Panc1 (cell line): ENCODE results near the gene RIN2. TPM values are rescaled to one million over a fixed set of nuclear protein-coding genes. Genes with fewer than 3 reads are reported as not detected.
A peak's percentile ranks its signal among the peaks of the same experiment; 100 is the strongest.

Experiments used
- ATAC-seq: fragments of 200-7000 bp; cut with Tn5 transposase; 2 replicates; pipeline ENCODE4 v1.9.1; 2020; ENCODE audit warnings: mild to moderate bottlenecking, moderate library complexity
- BruUV-seq: library from RNA; stranded (reverse); fragments of 400-500 nt; replicated peaks from 2 replicates; lab custom pipeline; 2021; lab: Mats Ljungman, UMichigan
- CTCF ChIA-PET: fragments of 300-600 bp; sonication (Branson Sonifier 250); formaldehyde crosslinking; loops from one replicate; lab custom pipeline; 2022; ENCODE audit warnings: antibody characterized with exemption; lab: Charles Lee
- POLR2A ChIA-PET: fragments of 300-600 bp; sonication (Branson Sonifier 250); formaldehyde crosslinking; loops from one replicate; lab custom pipeline; 2022; ENCODE audit warnings: antibody characterized with exemption; lab: Charles Lee
- DNase-seq: peaks from one replicate; pipeline ENCODE4 v3.0.0-alpha.2; 2010; ENCODE audit warnings: low read depth, low spot score
- H3K27ac ChIP-seq: 2 replicates; pipeline ENCODE4 v1.5.1; 2011; ENCODE audit warnings: mild to moderate bottlenecking, low read length, inconsistent platforms
- H3K27me3 ChIP-seq: fragments of 200-500 bp; sonication (Bioruptor generic); 2 replicates; pipeline ENCODE4 v1.6.0; 2014; ENCODE audit warnings: low read length, inconsistent platforms; ENCODE audit not compliant: control insufficient read depth, insufficient read depth
- H3K36me3 ChIP-seq: fragments of 200-500 bp; sonication (Bioruptor generic); 2 replicates; pipeline ENCODE4 v1.5.1; 2014; ENCODE audit warnings: inconsistent platforms, mild to moderate bottlenecking, low read length, moderate library complexity; ENCODE audit not compliant: control insufficient read depth, insufficient read depth
- H3K4me1 ChIP-seq: 2 replicates; pipeline ENCODE4 v1.5.1; 2011; ENCODE audit warnings: inconsistent platforms, mild to moderate bottlenecking, low read length, moderate library complexity; ENCODE audit not compliant: control insufficient read depth, insufficient read depth
- H3K4me3 ChIP-seq, 2 experiments: 2 replicates each; pipeline ENCODE4 v1.5.1; 2011 to 2012; ENCODE audit warnings: low read depth in 2 of 2, low read length in 2 of 2, mild to moderate bottlenecking in 2 of 2, inconsistent platforms in 1 of 2, moderate library complexity in 1 of 2
- H3K9me3 ChIP-seq: fragments of 200-500 bp; sonication (Bioruptor generic); 2 replicates; pipeline ENCODE4 v1.5.1; 2014; ENCODE audit warnings: low read depth, mild to moderate bottlenecking, inconsistent platforms, low read length, moderate library complexity; ENCODE audit not compliant: control insufficient read depth, insufficient read depth
- POLR2AphosphoS5 ChIP-seq: IDR thresholded peaks from 2 replicates; pipeline ENCODE4 v1.6.1; 2012; ENCODE audit warnings: mild to moderate bottlenecking, low read depth, low read length, moderate library complexity
- SIN3A ChIP-seq: IDR thresholded peaks from 2 replicates; pipeline ENCODE4 v1.6.1; 2012; ENCODE audit warnings: low read depth, mild to moderate bottlenecking, low read length, moderate library complexity, borderline replicate concordance; ENCODE audit not compliant: insufficient read depth
- TCF7L2 ChIP-seq: IDR thresholded peaks from 2 replicates; pipeline ENCODE4 v1.6.1; 2011; ENCODE audit warnings: mild to moderate bottlenecking, low read depth, low read length, inconsistent platforms
- in situ Hi-C: cut with HindIII; loops from 2 replicates; pipeline ENCODE4 v1.10.0; 2016; ENCODE audit warnings: low sequenced_read_pairs, low pct_unique_long_range_greater_than_20kb
- intact Hi-C: fragments of 100-400 bp; cut with micrococcal nuclease; formaldehyde crosslinking; loops from one replicate; pipeline ENCODE4 v1.10.0; 2022; ENCODE audit not compliant: unreplicated experiment
- total RNA-seq: library from RNA; stranded (reverse); gene quantifications from one replicate; pipeline ENCODE4 v1.2.1, GENCODE V29; 2021; ENCODE audit not compliant: unreplicated experiment
- TF ChIP-seq, protein P1 (sequence below): fragments of 450-650 bp; IDR thresholded peaks from 2 replicates; pipeline ENCODE4 v1.5.1; 2017; ENCODE audit warnings: mild to moderate bottlenecking
- TF ChIP-seq, protein P2 (sequence below), 2 experiments: IDR thresholded peaks; 2 replicates each; pipeline ENCODE4 v1.6.1; 2011 to 2012; ENCODE audit warnings: low read depth in 2 of 2, control low read depth in 1 of 2, low read length in 1 of 2, mild to moderate bottlenecking in 1 of 2, moderate library complexity in 1 of 2; ENCODE audit not compliant: insufficient read depth in 1 of 2

Gene RIN2
- total RNA-seq, 1 experiment from 2014 or later, result 25.0 TPM

DNA sequence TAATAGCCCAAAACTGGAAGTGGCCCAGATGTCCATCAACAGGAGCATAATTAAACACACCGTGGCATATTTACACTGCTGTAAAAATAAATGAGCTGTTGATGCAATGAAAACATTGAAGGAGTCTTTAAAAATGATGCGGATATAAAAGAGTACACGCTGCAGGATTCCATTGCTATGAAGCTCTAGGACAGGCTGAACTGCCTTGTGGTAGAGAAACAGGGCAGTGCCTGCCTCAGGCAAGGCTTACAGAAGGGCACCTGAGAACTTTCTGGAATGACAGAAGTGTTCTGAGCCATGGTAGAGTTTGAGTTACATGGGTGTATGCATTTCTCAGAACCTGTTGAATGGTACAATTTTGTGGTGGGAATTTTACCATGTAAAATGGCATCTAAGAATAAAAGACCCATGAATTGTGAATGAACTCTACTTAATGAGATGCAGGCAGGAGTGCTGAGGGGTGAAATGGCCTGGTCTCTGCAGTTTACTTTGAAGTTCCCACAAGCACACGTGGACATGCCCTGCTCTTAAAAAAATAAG, 45.3 kb upstream of the RIN2 start:
- ChIA-PET POLR2A (no interaction called here), CTCF (no interaction called here)
- in situ Hi-C loops, result no loop called here
- no peak overlapping the region for H3K4me3 ChIP-seq
- H3K27ac ChIP-seq, result peak overlapping the region; percentile 63
- H3K9me3 ChIP-seq, result no peaks in the 10 kb centered on the region
- ATAC-seq (peak; percentile 73; the same call in 1 of the 2 replicates), DNase-seq (no peak)
- no TSS peak for BruUV-seq
- H3K27me3 ChIP-seq, result no peaks in the 10 kb centered on the region
- intact Hi-C loops, result no loop called here
- H3K36me3 ChIP-seq, result no peaks in the 10 kb centered on the region
- TF ChIP-seq TCF7L2 (peak; percentile 74), POLR2AphosphoS5 (peak; percentile 70; the same call in 1 of the 2 replicates)
- TF ChIP-seq, protein P1, sequence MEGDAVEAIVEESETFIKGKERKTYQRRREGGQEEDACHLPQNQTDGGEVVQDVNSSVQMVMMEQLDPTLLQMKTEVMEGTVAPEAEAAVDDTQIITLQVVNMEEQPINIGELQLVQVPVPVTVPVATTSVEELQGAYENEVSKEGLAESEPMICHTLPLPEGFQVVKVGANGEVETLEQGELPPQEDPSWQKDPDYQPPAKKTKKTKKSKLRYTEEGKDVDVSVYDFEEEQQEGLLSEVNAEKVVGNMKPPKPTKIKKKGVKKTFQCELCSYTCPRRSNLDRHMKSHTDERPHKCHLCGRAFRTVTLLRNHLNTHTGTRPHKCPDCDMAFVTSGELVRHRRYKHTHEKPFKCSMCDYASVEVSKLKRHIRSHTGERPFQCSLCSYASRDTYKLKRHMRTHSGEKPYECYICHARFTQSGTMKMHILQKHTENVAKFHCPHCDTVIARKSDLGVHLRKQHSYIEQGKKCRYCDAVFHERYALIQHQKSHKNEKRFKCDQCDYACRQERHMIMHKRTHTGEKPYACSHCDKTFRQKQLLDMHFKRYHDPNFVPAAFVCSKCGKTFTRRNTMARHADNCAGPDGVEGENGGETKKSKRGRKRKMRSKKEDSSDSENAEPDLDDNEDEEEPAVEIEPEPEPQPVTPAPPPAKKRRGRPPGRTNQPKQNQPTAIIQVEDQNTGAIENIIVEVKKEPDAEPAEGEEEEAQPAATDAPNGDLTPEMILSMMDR, result no peak
- H3K4me1 ChIP-seq, result peaks cover 30% of the 10 kb centered on the region

DNA sequence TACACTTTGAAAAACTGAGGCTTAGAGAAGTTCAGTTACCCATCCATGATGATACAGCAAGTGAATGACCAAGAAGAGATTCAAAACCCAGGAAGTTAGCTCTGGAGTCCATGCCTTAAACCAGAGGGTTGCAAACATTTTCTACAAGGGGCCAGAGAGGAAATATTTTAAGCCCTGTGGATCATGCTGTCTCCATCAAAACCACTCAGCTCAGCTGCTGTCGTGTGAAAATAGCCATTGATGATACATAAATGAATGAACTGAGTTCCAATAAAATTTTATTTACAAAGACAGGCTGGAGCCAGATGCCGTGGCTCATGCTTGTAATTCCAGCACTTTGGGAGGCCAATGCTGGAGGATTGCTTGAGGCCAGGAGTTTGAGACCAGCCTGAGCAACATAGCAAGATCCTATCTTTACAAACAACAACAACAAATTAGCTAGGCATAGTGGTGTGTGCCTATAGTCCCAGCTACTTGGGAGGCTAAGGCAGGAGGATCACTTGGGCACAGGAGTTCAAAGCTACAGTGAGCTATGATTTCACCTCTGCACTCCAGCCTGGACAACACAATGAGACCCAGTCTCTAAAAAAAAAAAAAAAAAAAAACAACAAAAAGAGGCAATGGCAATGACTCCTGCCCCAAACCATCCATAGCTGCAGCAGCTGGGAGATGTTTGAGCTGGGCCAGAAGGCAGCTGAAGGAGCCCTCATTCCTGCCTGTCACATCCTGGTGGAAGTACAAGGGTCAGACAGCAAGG, 44.1 kb upstream of the RIN2 start:
- BruUV-seq, result no TSS peak
- ChIA-PET CTCF (no interaction called here), POLR2A (interaction anchor here (0.6 kb wide), 1 partner anchor 8 kb away, joined by 17 read pairs; no protein-coding TSS in a partner anchor)
- Histone ChIP-seq H3K9me3 (no peaks in the 10 kb centered on the region), H3K27me3 (no peaks in the 10 kb centered on the region), H3K27ac (peak overlapping the region; percentile 63; the same call in 1 of the 2 replicates), H3K36me3 (no peaks in the 10 kb centered on the region), H3K4me1 (peaks cover 30% of the 10 kb centered on the region), H3K4me3 (no peak overlapping the region)
- no peak for ATAC-seq
- TF ChIP-seq POLR2AphosphoS5 (no peak), SIN3A (no peak), TCF7L2 (no peak)
- TF ChIP-seq, protein P2, sequence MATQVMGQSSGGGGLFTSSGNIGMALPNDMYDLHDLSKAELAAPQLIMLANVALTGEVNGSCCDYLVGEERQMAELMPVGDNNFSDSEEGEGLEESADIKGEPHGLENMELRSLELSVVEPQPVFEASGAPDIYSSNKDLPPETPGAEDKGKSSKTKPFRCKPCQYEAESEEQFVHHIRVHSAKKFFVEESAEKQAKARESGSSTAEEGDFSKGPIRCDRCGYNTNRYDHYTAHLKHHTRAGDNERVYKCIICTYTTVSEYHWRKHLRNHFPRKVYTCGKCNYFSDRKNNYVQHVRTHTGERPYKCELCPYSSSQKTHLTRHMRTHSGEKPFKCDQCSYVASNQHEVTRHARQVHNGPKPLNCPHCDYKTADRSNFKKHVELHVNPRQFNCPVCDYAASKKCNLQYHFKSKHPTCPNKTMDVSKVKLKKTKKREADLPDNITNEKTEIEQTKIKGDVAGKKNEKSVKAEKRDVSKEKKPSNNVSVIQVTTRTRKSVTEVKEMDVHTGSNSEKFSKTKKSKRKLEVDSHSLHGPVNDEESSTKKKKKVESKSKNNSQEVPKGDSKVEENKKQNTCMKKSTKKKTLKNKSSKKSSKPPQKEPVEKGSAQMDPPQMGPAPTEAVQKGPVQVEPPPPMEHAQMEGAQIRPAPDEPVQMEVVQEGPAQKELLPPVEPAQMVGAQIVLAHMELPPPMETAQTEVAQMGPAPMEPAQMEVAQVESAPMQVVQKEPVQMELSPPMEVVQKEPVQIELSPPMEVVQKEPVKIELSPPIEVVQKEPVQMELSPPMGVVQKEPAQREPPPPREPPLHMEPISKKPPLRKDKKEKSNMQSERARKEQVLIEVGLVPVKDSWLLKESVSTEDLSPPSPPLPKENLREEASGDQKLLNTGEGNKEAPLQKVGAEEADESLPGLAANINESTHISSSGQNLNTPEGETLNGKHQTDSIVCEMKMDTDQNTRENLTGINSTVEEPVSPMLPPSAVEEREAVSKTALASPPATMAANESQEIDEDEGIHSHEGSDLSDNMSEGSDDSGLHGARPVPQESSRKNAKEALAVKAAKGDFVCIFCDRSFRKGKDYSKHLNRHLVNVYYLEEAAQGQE (IDR thresholded peaks at IDR 0.05; ENCODE audit: insufficient read depth in 1 of 2, low read depth in 2 of 2, low read length in 1 of 2), result no peak
- TF ChIP-seq, protein P1, result no peak
- no peak for DNase-seq
- in situ Hi-C loops, result no loop called here
- intact Hi-C loops, result no loop called here
